Skin of body (tissue), 2 donors: Measurements from ENCODE around the gene PEPD. TPM values are rescaled to one million over a fixed set of nuclear protein-coding genes. Genes with fewer than 3 reads are reported as not detected.

Source experiments
- DNase-seq: peaks from one replicate; lab custom pipeline; 2025; lab: John Stamatoyannopoulos, UW
- total RNA-seq: library from RNA; depleted of rRNA; stranded (reverse); fragments of >200 nt; gene quantifications from one replicate; pipeline ENCODE4 v1.2.3, GENCODE V29; 2014

Gene PEPD
- total RNA-seq, 1 donor from 2014 or later: 26.6 TPM

DNA sequence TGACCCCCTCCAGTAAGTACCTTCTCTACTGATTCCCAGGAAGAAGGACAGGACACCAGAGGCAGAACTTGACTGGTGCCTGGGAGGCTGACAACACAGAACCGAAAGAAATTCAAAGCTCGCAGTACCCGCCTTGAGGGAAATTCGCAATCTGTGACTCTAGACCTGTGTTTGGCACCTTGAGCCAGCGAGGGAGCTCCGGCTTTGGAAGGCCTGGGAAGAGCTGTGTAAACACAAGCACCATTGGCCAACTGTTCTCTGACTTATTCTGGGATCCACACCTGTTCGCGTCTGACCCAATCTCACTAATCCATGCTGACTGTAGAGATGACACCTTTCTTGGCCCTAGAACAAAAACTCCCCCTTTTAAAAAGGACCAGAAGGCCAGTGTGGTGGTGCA is 97.4 kb downstream of the PEPD start:
- DNase-seq: no peak

DNA sequence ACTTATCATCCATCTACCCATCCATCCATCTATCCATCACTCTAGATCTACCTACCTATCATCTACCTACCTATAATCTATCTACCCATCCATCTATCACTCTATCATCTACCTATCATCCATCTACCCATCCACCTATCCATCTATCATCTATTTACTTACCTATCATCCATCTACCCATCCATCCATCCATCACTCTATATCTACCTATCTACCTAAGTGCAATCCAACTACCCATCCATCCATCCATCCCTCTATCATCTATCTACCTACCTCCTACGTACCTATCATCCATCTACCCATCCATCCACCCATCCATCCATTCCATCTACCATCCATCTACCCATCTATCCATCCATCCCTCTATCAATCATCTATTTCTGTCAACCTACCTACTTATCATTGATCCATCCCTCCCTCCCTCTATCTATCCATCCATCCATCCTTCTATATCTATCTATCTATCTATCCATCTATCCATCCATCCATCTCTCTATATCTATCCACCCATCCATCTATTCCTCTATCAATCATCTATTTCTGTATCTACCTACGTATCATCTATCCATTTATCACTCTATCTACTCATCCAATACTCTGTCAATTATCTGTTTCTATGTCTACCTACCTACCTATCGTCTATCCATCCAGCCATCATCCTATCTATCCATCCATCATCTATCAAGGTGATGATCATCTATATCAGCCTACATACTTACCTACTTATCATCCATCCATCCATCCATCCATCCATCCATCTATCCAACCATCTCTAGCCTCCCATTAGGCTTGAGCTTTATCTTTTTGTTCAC is 99.0 kb downstream of the PEPD start:
- no peak for DNase-seq

- no peak for DNase-seq
Measured at GRCh38 chr19:33421368-33421767, 100.2 kb downstream of the PEPD start.

- DNase-seq: no peak
Measured at GRCh38 chr19:33420821-33421220, 100.8 kb downstream of the PEPD start.

DNA sequence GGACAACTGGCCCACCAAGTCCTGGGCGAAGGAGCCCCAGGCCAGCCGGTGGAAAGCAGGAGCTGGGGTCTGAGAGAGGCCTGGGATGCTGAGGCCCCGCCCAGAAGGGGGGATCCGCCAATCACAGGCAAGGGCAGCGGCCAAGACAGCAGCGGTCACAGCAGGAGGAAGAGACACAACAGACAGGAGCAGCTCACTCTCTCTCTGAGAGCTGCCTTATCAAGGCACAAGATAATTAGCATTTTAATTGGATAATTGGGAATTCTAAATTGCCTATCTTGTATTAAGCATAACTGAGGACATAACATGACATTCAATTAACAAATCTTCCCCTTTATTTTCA is 101.8 kb downstream of the PEPD start:
- no peak for DNase-seq

GRCh38 chr19:33418871-33419787 is 102.5 kb downstream of the PEPD start:
- no peak for DNase-seq

DNA sequence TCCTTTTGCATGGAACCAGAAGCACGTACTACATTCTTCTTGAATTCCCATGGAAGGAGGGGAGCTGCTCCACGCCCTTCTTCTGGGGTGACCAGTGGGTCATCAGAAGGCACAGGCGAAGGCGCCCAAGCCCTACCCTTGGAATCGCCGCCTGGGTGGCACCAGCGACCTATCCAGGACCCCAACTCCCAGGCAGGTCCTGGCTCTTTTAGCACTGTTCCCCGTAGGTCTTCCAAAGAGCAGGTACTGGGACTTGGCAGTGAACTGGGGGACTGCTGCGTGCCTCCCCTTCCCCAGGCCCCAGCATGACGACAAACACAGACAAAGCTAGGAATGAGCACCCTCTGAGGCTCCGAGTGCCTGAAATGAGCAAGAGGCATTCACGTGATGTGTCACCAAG is 103.1 kb downstream of the PEPD start:
- no peak for DNase-seq

DNA sequence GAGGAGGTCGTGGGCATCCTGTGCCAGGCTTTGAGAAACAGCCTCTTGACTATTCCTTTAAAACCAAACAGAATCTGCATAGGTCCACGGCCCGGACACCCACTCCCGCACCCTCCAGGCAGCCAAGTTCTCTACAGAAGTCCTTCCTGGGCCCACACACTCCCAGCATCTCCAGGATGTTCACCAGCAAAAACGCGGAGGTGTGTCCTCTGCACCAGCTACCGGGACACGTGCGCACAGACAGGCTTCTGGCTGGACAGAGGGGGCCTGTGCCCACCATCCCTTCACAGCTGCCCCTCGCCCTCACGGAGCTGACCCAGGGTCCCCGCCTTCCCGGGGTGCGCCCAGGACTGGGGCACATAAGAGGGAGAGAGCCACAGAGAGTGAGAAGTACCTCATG is 103.8 kb downstream of the PEPD start:
- DNase-seq: no peak

DNA sequence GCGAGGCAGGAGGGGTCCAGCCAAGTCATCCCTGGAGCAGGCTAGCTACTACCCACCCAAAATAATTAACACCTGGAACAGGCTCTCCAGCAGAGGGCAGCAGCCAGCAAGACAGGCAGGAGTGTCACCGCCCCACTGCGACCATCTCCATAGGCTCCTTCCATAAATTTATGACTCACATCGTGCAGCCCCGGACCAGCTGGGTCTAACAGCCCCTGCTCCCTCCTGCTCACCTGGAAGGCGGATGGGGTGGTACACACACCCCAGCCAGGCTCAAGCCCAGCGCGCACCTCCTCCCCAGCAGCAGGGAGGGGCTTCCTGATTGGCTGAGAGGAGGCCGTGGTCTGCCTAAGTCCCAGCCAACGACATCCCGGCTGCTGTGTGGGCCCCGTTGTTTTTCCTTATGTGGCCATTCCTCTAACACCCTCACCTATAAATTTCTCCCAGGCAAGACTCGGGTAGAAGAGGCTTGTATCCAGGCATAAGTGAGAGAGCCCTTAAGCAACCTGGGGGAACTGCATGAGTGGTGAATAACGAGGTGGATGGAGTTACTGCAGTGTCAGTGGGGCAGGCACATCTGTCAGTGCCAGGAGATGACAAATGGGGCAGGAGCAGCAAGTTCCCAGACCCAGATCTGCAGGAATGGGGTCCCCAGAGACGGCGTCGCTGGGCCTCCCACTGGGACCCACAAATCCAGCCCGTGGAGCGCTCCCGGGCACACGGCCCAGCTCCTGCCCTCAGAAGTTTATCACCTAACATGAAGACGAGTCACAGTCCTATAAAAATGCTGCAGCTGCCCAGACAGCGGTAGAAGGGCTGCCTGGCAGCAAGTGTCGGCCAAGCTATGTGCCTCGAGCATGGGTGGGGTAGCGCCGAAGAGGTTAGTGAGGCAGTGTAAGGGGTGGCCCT is 105.0 kb downstream of the PEPD start:
- no peak for DNase-seq

DNA sequence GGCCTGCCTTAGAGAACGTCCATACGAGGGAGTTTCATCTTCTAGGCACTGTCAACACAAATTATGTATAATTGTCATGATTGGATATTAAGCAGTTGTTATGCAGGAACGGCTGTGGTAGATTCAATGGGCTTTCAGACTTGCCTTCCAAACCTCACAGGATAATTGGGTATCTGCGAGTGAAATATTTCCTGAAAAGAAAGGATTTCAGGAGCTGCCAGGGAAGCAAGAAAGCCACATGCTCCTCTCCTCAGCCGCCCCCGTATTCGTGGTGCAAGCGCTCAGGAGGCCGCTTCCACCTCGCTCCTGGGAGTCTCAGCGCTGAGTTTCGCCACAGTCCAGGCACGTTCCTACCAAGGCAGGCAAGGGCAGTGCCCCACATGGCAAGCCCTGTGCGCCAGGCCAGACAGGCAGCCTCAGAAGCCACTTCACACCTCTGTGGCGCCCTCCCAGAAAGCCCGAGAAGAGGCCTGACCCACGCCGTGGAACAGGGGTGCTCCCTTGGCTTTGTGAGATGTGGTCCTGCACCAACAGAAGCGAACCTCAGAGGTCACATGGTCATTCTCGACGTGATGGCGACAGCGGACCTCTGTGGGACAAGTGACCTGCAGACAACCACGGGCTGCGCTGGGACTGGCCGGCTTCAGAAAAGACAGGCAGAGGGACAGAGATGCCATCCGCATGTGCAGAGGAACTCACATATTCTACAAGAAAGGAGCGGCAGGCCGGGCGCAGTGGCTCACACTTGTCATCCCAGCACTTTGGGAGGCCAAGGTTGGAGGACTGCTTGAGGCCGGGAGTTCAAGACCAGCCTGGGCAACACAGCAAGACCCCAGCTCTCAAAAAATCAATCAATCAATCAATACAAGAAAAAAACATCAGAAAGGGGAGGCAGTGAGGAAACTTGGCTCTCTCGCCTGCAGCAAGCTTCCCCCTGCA is 106.7 kb downstream of the PEPD start:
- no peak for DNase-seq

GRCh38 chr19:33413868-33414666 is 107.5 kb downstream of the PEPD start:
- no peak for DNase-seq

- no peak for DNase-seq
Measured at GRCh38 chr19:33413426-33413725, 108.2 kb downstream of the PEPD start.

- no peak for DNase-seq
Measured at GRCh38 chr19:33412601-33413425, 108.8 kb downstream of the PEPD start.

GRCh38 chr19:33411621-33412180 is 109.9 kb downstream of the PEPD start:
- no peak for DNase-seq

GRCh38 chr19:33410915-33411401 is 110.6 kb downstream of the PEPD start:
- no peak for DNase-seq

GRCh38 chr19:33409906-33410685 is 111.5 kb downstream of the PEPD start:
- no peak for DNase-seq
